ENCODE data around the gene KIAA0232. TPM values are rescaled to one million over a fixed set of nuclear protein-coding genes. Genes with fewer than 3 reads are reported as not detected.

The KIAA0232 gene, protein sequence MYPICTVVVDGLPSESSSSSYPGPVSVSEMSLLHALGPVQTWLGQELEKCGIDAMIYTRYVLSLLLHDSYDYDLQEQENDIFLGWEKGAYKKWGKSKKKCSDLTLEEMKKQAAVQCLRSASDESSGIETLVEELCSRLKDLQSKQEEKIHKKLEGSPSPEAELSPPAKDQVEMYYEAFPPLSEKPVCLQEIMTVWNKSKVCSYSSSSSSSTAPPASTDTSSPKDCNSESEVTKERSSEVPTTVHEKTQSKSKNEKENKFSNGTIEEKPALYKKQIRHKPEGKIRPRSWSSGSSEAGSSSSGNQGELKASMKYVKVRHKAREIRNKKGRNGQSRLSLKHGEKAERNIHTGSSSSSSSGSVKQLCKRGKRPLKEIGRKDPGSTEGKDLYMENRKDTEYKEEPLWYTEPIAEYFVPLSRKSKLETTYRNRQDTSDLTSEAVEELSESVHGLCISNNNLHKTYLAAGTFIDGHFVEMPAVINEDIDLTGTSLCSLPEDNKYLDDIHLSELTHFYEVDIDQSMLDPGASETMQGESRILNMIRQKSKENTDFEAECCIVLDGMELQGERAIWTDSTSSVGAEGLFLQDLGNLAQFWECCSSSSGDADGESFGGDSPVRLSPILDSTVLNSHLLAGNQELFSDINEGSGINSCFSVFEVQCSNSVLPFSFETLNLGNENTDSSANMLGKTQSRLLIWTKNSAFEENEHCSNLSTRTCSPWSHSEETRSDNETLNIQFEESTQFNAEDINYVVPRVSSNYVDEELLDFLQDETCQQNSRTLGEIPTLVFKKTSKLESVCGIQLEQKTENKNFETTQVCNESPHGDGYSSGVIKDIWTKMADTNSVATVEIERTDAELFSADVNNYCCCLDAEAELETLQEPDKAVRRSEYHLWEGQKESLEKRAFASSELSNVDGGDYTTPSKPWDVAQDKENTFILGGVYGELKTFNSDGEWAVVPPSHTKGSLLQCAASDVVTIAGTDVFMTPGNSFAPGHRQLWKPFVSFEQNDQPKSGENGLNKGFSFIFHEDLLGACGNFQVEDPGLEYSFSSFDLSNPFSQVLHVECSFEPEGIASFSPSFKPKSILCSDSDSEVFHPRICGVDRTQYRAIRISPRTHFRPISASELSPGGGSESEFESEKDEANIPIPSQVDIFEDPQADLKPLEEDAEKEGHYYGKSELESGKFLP (N-terminal part only)
- total RNA-seq (2011; cell fraction: chromatin; rRNA removed; ENCODE audit: low replicate concordance), result 83.2 and 85.7 TPM in 2 replicates
- 15.8 and 19.9 TPM in 2 replicates for total RNA-seq (2011; cell fraction: nucleolus; rRNA removed)
- total RNA-seq (2011; cell fraction: nucleoplasm; rRNA removed), result 25.1 and 27.5 TPM in 2 replicates
- total RNA-seq (2014; rRNA removed), result 9.0 and 9.5 TPM in 2 replicates
- 16.0 and 18.7 TPM in 2 replicates for total RNA-seq (2014; rRNA removed; fragmentation: Illumina TruSeq; extraction: Trizol)
- 13.0 and 13.6 TPM in 2 replicates for total RNA-seq (2015; rRNA removed; fragmentation: Illumina TruSeq; extraction: Trizol)
- 14.7 TPM in 2 replicates for total RNA-seq (2021)
- 17.4 and 17.9 TPM in 2 replicates for polyA plus RNA-seq (2011; rRNA removed)
- 6.1 and 8.0 TPM in 2 replicates for polyA plus RNA-seq (2011; cell fraction: cytosol; rRNA removed)
- 14.6 and 18.0 TPM in 2 replicates for polyA plus RNA-seq (2011; cell fraction: nucleus; rRNA removed)
- 7.9 and 12.6 TPM in 2 replicates for polyA plus RNA-seq (2012)
- polyA plus RNA-seq (2014; fragmentation: Illumina TruSeq; extraction: Trizol), result 11.8 and 13.0 TPM in 2 replicates
- 1 to 10 TPM; 3.5 to 4.2 TPM for polyA plus RNA-seq (2014; fragmentation: Nextera tagmentation; extraction: Ambion mirVana)
- 10.1 and 11.9 TPM in 2 replicates for polyA plus RNA-seq (2014; rRNA removed)
- 26.5 and 30.1 TPM in 2 replicates for polyA minus RNA-seq (2011; rRNA and poly(A)+ RNA removed)
- 7.4 and 10.6 TPM in 2 replicates for polyA minus RNA-seq (2011; cell fraction: cytosol; rRNA and poly(A)+ RNA removed)
- 15.9 and 24.1 TPM in 2 replicates for polyA minus RNA-seq (2011; cell fraction: nucleus; rRNA and poly(A)+ RNA removed)
- percentile 86 among the genes with signal in this experiment for Bru-seq, nascent RNA
- BruChase-seq, experiment 1, labeled RNA remaining after a 2-hour chase, result percentile 90 among the genes with signal in this experiment
- percentile 86 among the genes with signal in this experiment for BruChase-seq, experiment 2, labeled RNA remaining after a 6-hour chase
- long read RNA-seq, experiment 1, partial matches to known transcripts, result 16 of 23 reads
- long read RNA-seq, experiment 1, other reads (novel, unspliced or antisense), result 7 of 23 reads
- long read RNA-seq, experiment 2, partial matches to known transcripts, result 12 of 16 reads
- long read RNA-seq, experiment 2, other reads (novel, unspliced or antisense), result 4 of 16 reads
- long read RNA-seq, experiment 3, partial matches to known transcripts, result 4 of 5 reads
- long read RNA-seq, experiment 3, other reads (novel, unspliced or antisense), result 1 of 5 reads

- no peak for FAIRE-seq
- peak; percentile 80 for ATAC-seq
- H3K27ac ChIP-seq (ENCODE audit: extremely low read depth, low read depth, low read length), result peak within 1 kb of the TSS; percentile 97
- H3K9me1 ChIP-seq (ENCODE audit: control insufficient read depth, insufficient read depth, low read length), result peaks cover 6% of the 10 kb centered on the region
- peaks cover 45% of the 10 kb centered on the region for H3K79me2 ChIP-seq (ENCODE audit: control insufficient read depth, insufficient read depth, low read length)
- H3K36me3 ChIP-seq (ENCODE audit: control insufficient read depth, insufficient read depth, low read length), result peaks cover 18% of the 10 kb centered on the region
- CTCF ChIA-PET (ENCODE audit: low intra/inter-chr PET ratio), result interaction anchor here (0.5 to 0.9 kb wide), 2 partner anchors 63 to 164 kb away, joined by 3 to 5 read pairs; no protein-coding TSS in a partner anchor
- H3K4me2 ChIP-seq (ENCODE audit: insufficient read depth, low read length), result peak within 1 kb of the TSS; percentile 94
- DNase-seq (ENCODE audit: extremely low read depth in 1 of 4, low spot score in 3 of 4), result peak; percentile 94 to 96 (median 96)
- peaks cover 30% of the 10 kb centered on the region for H4K20me1 ChIP-seq (replicated peaks; ENCODE audit: control insufficient read depth, insufficient read depth, low read length)
- in situ Hi-C loops (cut with MboI), result no loop called here
- H2AFZ ChIP-seq (ENCODE audit: low read depth, low read length), result peak within 1 kb of the TSS; percentile 79
- POLR2A ChIA-PET, result interaction anchor here (1.0 to 5.2 kb wide), 9 partner anchors 11 to 132 kb away, joined by 3 to 30 read pairs (median 5); no protein-coding TSS in a partner anchor
- intact Hi-C loops (cut with micrococcal nuclease), result loop anchor here (2.0 to 5.0 kb wide), 3 partner anchors 51 to 287 kb away; partner anchors contain the start of gene GRPEL1
- H3K9ac ChIP-seq (ENCODE audit: insufficient read depth in 1 of 2, low read depth in 2 of 2, low read length in 2 of 2), result peak within 1 kb of the TSS; percentile 96 to 97
- H3K9me3 ChIP-seq (replicated peaks; ENCODE audit: control insufficient read depth, insufficient read depth, low read depth, low read length), result no peaks in the 10 kb centered on the region
- no peaks in the 10 kb centered on the region for H3K27me3 ChIP-seq (ENCODE audit: control insufficient read depth in 2 of 2, insufficient read depth in 2 of 2, low read length in 2 of 2)
- H3K4me3 ChIP-seq, result peak within 1 kb of the TSS; percentile 95
- no TSS peak for BruUV-seq (replicated peaks)
- peaks cover 32 to 48% of the 10 kb centered on the region in 2 experiments for H3K4me1 ChIP-seq (replicated peaks in 1 of 2; ENCODE audit: control insufficient read depth in 2 of 2, insufficient read depth in 2 of 2, low read length in 2 of 2)
- 2% methylated on average over 35 of the region's 100 CpGs for WGBS (ENCODE audit: insufficient coverage, low coverage, missing lambda C conversion rate)
- no peak for TF ChIP-seq ZNF121 (CRISPR knock-in tag; conservative IDR thresholded peaks at IDR 0.05)
- peak; percentile 98 for TF ChIP-seq CXXC5 (CRISPR knock-in tag; IDR thresholded peaks at IDR 0.05)
- TF ChIP-seq PTRF (tag; IDR thresholded peaks at IDR 0.05), result no peak
- no peak for TF ChIP-seq SRSF9 (IDR thresholded peaks at IDR 0.05; ENCODE audit: borderline replicate concordance, low read depth, low read length)
- no peak for TF ChIP-seq POLR2B (IDR thresholded peaks at IDR 0.05; ENCODE audit: low read depth, partially characterized antibody)
- no peak for TF ChIP-seq CGGBP1 (CRISPR knock-in tag; IDR thresholded peaks at IDR 0.05)
- TF ChIP-seq CLOCK (CRISPR knock-in tag; IDR thresholded peaks at IDR 0.05; ENCODE audit: borderline replicate concordance), result no peak
- TF ChIP-seq PHTF2 (CRISPR knock-in tag; IDR thresholded peaks at IDR 0.05), result no peak
Measured at GRCh38 chr4:6782147-6782845, at the start of gene KIAA0232. Gene KIAA0232 (plus strand): TSS chr4:6782727. CDS start chr4:6824454, 41,727 bp downstream.

All from K562 (cell line).